WERI-Rb-1 (cell line): ENCODE data around the gene ZSCAN1.

Experiments
- DNase-seq: peaks from one replicate; pipeline ENCODE4 v3.0.0-alpha.2; 2020
- H3K27ac ChIP-seq: fragments of 250-450 bp; sonication (Bioruptor Pico); 2 replicates; pipeline ENCODE4 v1.5.1; 2020; ENCODE audit warnings: mild to moderate bottlenecking, moderate library complexity
- H3K27me3 ChIP-seq: fragments of 250-450 bp; sonication (Bioruptor Pico); 2 replicates; pipeline ENCODE4 v1.5.1; 2021; ENCODE audit warnings: mild to moderate bottlenecking, low read depth, moderate library complexity; ENCODE audit not compliant: insufficient read depth, severe bottlenecking
- H3K36me3 ChIP-seq: fragments of 250-450 bp; sonication (Bioruptor Pico); 2 replicates; pipeline ENCODE4 v1.5.1; 2020; ENCODE audit warnings: mild to moderate bottlenecking, moderate library complexity
- H3K4me3 ChIP-seq: 2 replicates; pipeline ENCODE4 v1.5.1; 2011; ENCODE audit warnings: low read depth, mild to moderate bottlenecking, control low read depth, low read length
- H3K9me3 ChIP-seq: fragments of 250-450 bp; sonication (Bioruptor Pico); 2 replicates; pipeline ENCODE4 v1.5.1; 2021; ENCODE audit warnings: mild to moderate bottlenecking, moderate library complexity; ENCODE audit not compliant: severe bottlenecking
- CTCF ChIP-seq: IDR thresholded peaks from 2 replicates; pipeline ENCODE4 v1.5.1; 2011; ENCODE audit warnings: low read depth, mild to moderate bottlenecking, control low read depth, inconsistent platforms, low read length

Gene ZSCAN1

GRCh38 chr19:58035863-58036262, 2.0 kb downstream of the ZSCAN1 start:
- H3K27ac ChIP-seq = no peak overlapping the region
- peaks cover 2% of the 10 kb centered on the region for H3K9me3 ChIP-seq
- TF ChIP-seq CTCF = no peak

GRCh38 chr19:58037927-58038687, 4.3 kb downstream of the ZSCAN1 start:
- peak overlapping the region; percentile 42 for H3K27ac ChIP-seq
- DNase-seq = peak; percentile 68
- H3K36me3 ChIP-seq = no peaks in the 10 kb centered on the region; the same call in 1 of the 2 replicates
- H3K27me3 ChIP-seq = no peaks in the 10 kb centered on the region
- peaks cover under 1% of the 10 kb centered on the region for H3K9me3 ChIP-seq
- 0 out of 2 replicates have a peak, but pooled peaks have one; percentile 3 for TF ChIP-seq CTCF
- no peak overlapping the region for H3K4me3 ChIP-seq

More at GRCh38 chr19:58035863-58036262, 2.0 kb downstream of the ZSCAN1 start:
- Histone ChIP-seq H3K27me3 (no peaks in the 10 kb centered on the region), H3K36me3 (no peaks in the 10 kb centered on the region), H3K4me3 (no peak overlapping the region)
- no peak for DNase-seq

- peak overlapping the region; percentile 42 for H3K27ac ChIP-seq
- H3K4me3 ChIP-seq = no peak overlapping the region
- peak; percentile 32 for DNase-seq
- no peaks in the 10 kb centered on the region; the same call in 1 of the 2 replicates for H3K36me3 ChIP-seq
- no peak for TF ChIP-seq CTCF
- H3K27me3 ChIP-seq = no peaks in the 10 kb centered on the region
- no peaks in the 10 kb centered on the region for H3K9me3 ChIP-seq
Observed at GRCh38 chr19:58038688-58039204, 4.9 kb downstream of the ZSCAN1 start.

GRCh38 chr19:58040751-58041525, 7.1 kb downstream of the ZSCAN1 start:
- no peaks in the 10 kb centered on the region for H3K9me3 ChIP-seq
- no peaks in the 10 kb centered on the region; the same call in 1 of the 2 replicates for H3K36me3 ChIP-seq
- DNase-seq = peak; percentile 93
- H3K27ac ChIP-seq = peak overlapping the region; percentile 89
- no peaks in the 10 kb centered on the region for H3K27me3 ChIP-seq
- TF ChIP-seq CTCF = no peak
- no peak overlapping the region for H3K4me3 ChIP-seq

GRCh38 chr19:58042495-58043340, 8.9 kb downstream of the ZSCAN1 start:
- H3K27me3 ChIP-seq = no peaks in the 10 kb centered on the region
- no peak overlapping the region for H3K4me3 ChIP-seq
- DNase-seq = no peak
- no peaks in the 10 kb centered on the region; the same call in 1 of the 2 replicates for H3K36me3 ChIP-seq
- no peak overlapping the region for H3K27ac ChIP-seq
- H3K9me3 ChIP-seq = no peaks in the 10 kb centered on the region
- TF ChIP-seq CTCF = no peak
